GM19328 (cell line): Measurements from ENCODE around the gene ALDH1L1.
"Not testable (repeated sequence)": the region's sequence is repeated elsewhere in the genome, so short reads cannot be mapped to it uniquely, and the experiment has no call there.

ENCODE experiments used
- ATAC-seq: cut with Tn5 transposase; IDR thresholded peaks from one replicate; pipeline ENCODE4 v1.9.1; 2021; ENCODE audit warnings: mild to moderate bottlenecking, moderate library complexity; ENCODE audit not compliant: unreplicated experiment

ALDH1L1 gene

DNA sequence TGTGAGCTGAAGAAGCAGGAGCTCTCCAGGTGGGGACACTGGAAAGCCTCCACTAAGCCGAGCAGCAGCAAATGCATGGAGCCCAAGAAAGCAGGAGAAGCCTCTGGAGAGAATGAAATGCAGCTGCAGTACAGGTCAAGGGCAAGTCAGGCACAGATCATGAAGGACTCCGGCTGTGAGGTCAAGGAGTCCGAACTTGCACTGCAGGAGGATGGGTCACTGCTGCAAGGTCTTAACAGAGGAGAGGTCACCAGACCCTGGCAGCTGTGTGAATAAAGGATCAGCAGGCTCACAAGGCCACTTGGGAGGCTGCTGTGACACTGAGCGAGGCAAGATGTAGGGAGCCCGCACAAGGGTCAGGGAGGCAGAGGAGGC lies 71.7 kb downstream of the ALDH1L1 start:
- no peak for ATAC-seq

GRCh38 chr3:126107957-126108675 lies 72.3 kb downstream of the ALDH1L1 start:
- no peak for ATAC-seq

- ATAC-seq = no peak
These were observed 73.0 kb downstream of the ALDH1L1 start for GRCh38 chr3:126107203-126107939.

DNA sequence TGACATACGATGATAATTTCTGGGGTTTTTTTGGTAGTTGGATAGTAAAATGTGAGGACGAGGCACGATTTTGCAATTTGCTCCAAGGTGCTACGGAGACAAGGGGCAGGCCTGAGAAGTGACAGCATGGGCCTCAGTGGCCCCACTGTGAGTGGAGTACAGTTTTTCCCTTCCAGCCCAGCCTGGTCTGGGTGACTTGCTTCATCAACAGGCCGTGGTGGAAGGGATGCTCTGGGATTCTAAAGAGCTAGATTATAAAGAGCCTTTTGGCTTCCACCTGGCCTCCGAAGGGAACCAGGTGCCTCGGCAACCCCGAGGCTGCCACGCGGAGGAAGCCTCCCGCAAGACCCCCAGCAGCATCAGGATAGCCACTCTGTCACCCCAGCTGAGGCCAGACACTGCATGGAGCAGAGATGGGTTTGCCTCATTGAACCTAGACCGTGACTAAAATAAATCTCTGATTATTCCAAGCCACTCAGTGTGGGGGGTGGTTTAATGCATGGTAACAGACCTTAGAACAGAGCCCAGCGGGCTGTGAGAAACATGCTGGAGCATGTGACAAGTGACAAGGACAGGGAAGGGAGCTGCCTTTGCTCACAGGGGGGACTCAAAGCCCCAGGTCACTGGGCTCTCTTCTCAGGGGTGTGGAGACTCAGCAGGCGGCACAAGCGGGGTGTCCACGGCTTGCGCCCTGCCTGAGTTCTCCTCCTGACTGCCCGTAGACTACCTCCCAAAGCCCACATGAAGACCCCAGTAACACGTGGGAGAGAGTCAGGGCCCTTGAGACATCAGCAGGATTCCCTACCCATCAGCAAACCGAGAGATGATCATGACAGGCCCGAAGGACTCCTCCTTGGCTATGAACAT lies 73.8 kb downstream of the ALDH1L1 start:
- ATAC-seq = no peak

GRCh38 chr3:126105691-126106187 lies 74.6 kb downstream of the ALDH1L1 start:
- no peak for ATAC-seq

DNA sequence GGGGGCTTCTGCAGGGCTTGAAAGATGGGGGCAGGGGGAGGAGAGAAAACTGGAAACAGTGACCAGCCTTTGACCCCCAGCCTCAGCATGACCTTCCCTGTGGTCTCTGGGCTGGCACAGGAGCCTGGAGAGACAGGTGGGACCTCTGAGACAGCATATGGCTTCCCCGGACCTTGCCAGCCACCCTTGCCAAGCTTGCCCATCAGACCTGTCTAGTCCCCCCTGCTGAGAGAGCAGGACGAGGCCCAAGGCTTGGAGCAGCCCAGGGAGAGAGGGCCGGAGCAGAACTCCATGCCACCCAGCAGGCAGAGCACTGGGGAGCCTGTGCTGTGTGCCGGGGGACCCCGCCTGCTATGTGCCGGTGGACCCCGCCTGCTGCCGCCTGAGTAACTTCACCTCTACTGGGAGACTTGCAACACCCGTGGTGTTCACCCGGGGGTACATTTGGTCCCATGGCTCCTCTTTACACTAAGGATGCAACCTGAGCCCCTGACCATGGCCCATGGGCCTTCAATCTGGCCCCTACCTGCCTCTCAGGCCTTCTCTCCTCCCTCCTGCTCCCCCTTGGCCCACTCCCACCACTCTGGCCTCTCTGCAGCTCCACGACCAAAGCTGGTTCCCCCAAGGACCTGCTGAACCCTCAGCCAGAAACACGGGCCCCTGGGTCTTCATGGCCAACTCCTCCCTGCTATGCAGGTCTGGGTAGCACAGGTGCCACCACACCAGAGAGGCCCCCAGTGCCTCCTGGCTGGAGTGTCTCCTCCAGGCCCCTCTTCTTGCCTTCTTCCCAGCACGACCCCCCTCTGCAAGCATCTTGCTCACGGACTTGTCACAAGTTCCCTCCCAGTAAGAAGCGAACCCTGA lies 75.4 kb downstream of the ALDH1L1 start:
- no peak for ATAC-seq

DNA sequence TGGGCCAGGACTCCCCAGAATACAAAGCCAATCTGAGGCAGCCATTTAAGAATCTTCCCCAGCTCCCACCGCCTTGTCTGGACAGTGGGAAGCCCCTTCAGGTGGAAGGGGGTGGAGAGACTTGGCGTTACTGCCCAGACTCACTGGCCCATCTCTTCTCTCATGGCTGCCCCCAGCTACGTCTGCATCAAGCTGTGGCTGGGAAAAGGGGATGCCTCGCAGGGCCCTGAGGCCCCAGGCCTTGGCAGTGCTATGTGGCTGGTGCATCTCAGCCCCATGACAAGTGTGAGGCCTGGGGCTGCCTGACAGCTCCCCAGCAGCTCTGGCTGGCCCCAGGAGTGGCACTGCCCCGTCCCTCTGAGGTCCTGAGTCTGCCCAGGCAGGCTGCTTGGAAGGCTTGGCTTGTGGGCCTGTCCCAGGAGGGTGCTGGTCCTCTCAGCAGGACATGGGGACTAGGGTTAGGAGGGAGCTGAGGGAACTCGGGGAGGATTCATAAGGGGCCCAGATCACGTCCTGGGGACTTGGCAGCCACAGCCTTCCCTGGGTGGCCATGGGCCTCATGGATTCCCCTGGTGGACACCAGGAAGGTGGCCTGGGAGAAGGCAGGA lies 76.3 kb downstream of the ALDH1L1 start:
- no peak for ATAC-seq

DNA sequence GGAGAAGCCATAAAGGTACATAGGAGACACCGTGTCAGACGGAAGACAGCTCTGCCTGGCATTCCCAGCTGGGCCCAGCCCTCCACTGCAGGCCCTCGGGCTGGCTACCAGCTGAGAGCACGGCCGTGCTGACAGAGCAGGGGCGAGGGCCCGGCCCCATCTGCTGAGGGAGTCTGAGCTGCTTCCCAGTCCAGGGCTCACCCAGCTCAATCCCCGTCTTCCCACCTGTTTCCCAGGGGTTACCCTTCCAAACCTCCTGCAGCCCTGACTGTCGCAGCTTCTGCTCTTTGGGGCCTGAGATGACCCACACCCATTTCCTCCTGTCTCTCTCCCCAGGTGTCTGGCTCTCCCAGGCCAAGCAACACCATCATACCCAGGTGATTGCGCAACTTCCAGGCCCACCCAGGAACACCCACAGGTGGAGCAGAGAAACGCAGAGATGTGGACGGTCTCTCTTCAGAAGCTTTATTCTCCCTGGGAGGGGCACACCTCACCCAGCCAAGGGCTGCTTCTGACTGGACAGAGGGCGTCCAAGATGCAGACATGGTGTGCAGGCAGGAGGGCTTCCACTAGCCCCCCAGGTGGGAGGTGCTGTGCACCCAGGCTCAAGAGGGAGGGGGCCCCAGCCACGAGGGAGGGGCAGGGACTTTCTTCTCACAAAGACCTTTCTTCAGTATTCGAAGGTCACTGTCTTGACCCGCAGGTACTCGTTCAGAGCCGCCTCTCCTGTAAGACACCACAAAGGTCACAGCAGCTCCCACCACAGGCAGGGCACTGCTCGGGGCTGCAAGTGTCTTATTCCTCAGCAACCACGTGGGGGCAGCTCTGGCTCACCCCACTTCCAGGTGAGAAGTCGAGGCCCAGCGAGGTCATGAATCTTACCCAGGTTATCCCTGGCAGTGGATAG lies 77.0 kb downstream of the ALDH1L1 start:
- no peak for ATAC-seq

DNA sequence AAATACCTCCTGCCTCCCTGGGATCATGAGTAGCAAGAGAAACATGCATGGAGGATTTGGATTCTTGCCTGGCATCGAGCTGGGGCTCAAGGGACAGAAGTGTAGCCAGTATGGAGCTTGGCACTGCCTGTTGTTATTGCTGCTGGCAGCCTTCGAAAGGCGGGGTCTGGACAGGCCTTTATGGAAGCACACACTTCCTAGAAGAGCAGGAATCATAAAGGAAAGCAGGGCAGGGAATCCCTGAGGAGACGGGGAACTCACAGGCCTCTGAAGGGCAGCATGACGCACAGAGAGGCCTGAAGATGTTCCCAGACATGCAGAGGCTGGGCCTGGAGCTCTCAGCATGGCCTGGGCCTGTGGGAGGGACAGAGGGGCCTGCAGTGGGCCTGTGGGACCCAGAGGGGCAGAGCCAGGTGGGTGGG lies 77.8 kb downstream of the ALDH1L1 start:
- no peak for ATAC-seq

- no peak for ATAC-seq
These were observed 78.4 kb downstream of the ALDH1L1 start for GRCh38 chr3:126102011-126102410.

DNA sequence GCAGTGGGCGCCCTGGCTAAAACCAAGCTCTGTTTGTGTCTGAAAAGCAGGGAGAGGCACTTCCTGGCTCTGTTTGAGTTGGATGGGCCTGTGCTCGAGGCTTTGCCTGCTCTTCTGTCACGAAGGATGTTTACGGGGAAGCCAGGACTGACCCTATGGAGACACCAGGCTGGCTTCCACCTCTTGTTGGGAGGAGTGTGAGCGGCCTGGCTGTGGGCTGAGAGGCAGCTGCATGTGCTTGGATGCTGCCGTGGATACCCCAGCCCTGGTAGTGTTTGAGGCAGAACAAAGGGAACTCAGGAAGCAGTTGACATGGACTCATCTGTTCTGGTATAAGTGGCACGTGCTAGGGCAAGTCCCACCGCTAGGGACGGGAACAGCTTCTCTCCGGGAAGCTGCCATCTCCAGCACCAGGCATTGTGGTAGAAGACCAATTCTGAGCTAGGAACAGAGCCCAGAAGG lies 78.8 kb downstream of the ALDH1L1 start:
- ATAC-seq = no peak

DNA sequence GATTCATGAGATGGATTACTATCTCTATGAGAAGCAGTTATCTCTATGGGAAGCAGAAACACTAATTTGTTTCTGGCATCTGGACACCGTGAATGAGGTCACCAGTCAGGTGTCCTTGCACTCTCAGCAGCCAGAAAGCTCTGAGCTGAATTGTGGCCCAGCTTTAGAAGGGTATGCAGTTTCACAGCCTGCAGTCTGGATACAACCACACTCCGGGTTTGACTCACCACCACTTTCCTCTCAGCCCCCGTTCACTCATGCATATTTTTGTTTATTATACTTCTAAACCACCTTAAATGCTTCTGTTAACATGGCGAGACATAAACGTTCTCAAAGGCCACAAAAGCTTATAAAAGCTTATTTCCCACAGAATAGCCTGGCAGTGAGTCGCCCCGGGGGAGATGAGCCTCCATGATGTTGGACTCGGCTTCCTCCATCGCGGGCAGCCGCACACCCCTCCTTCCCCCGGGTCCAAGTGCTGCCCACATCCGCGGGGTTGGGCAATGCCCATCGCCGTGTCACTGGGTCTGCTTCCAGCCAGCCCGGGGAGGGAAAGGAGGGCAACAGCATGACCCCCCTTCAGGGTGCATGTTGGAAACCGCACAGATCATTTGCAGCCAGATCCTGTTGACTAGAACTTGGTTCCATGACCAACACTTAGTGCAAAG lies 79.6 kb downstream of the ALDH1L1 start:
- ATAC-seq = no peak

DNA sequence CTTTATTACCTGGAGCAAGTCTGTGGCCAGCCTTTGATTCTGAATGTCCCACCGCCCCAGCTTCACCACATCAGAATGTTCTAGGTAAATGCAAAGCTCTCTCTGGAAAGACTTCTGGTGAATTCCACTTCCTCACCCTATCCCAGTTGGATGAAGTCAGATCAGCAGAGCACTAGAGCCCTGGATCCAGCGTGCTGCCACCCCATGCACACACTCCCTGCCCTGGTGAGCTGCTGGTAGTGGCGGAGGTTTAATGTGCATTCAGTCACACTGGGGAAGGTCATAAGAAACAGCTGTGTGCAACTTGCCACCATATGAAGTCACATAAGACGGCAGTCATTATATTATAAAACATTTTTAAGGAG lies 80.1 kb downstream of the ALDH1L1 start:
- ATAC-seq = no peak

DNA sequence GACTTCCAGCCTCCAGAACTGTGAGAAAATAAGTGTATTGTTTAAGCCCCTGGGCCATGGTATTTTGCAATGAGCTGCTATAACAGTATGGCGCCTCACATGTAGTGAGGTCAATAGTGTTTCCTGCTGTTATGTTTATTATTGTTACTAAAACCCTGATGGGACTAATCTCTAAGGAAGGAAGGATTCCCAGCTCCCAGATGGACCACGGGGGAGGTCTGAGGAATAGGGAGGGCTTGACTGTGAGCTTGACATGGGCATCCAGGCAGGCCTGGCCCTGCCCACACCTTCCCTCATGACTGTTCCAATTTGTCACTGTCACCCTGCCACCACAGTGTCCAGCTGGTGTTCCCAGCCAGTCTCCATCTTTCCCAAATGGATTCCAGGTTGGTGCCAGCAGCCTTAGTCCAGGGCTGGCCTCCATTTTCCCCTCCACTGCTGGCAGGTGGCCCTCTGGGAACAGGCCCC lies 82.0 kb downstream of the ALDH1L1 start:
- ATAC-seq = no peak

GRCh38 chr3:126097801-126098200 lies 82.6 kb downstream of the ALDH1L1 start:
- ATAC-seq = no peak

- not testable (repeated sequence) for ATAC-seq
These were observed 84.1 kb downstream of the ALDH1L1 start for GRCh38 chr3:126096274-126096673.

- ATAC-seq = not testable (repeated sequence)
These were observed 88.3 kb downstream of the ALDH1L1 start for GRCh38 chr3:126092128-126092527.

GRCh38 chr3:126087552-126088175 lies 92.7 kb downstream of the ALDH1L1 start:
- no peak for ATAC-seq
